GM23338 (cell line): Measurements from ENCODE around the gene IL10. TPM values are rescaled to one million over a fixed set of nuclear protein-coding genes. Genes with fewer than 3 reads are reported as not detected.

ENCODE experiments used
- CREB1 ChIP-seq: fragments of 250-450 bp; sonication (Bioruptor Pico); IDR thresholded peaks from 2 replicates; pipeline ENCODE4 v1.5.0; 2020; ENCODE audit warnings: low read depth, mild to moderate bottlenecking, moderate library complexity
- ETS1 ChIP-seq: IDR thresholded peaks from 2 replicates; pipeline ENCODE4 v1.6.1; 2016; ENCODE audit warnings: antibody characterized with exemption
- EZH2phosphoT487 ChIP-seq: fragments of 200-600 bp; sonication (generic); IDR thresholded peaks from one replicate; pipeline ENCODE4 v1.8.1; 2018; ENCODE audit warnings: antibody characterized with exemption; ENCODE audit not compliant: unreplicated experiment
- JUNB ChIP-seq: IDR thresholded peaks from one replicate; pipeline ENCODE4 v1.6.1; 2016; ENCODE audit warnings: antibody characterized with exemption; ENCODE audit not compliant: unreplicated experiment
- NANOG ChIP-seq: IDR thresholded peaks from 2 replicates; pipeline ENCODE4 v1.6.1; 2016; ENCODE audit warnings: antibody characterized with exemption, borderline replicate concordance
- POLR2AphosphoS5 ChIP-seq: IDR thresholded peaks from 2 replicates; pipeline ENCODE4 v1.6.1; 2016; ENCODE audit warnings: antibody characterized with exemption, low read depth
- REST ChIP-seq: IDR thresholded peaks from one replicate; pipeline ENCODE4 v1.6.1; 2018; ENCODE audit warnings: antibody characterized with exemption; ENCODE audit not compliant: unreplicated experiment
- STAT1 ChIP-seq: IDR thresholded peaks from one replicate; pipeline ENCODE4 v1.6.1; 2016; ENCODE audit warnings: antibody characterized with exemption; ENCODE audit not compliant: unreplicated experiment
- ZNF114 ChIP-seq: fragments of 250-450 bp; sonication (Bioruptor Pico); IDR thresholded peaks from 2 replicates; pipeline ENCODE4 v1.5.0; 2020; ENCODE audit warnings: mild to moderate bottlenecking, moderate library complexity
- ZNF331 ChIP-seq: fragments of 250-450 bp; sonication (Bioruptor Pico); IDR thresholded peaks from 2 replicates; pipeline ENCODE4 v1.5.0; 2020; ENCODE audit warnings: low read depth, mild to moderate bottlenecking, moderate library complexity
- ZNF462 ChIP-seq: fragments of 250-450 bp; sonication (Bioruptor Pico); IDR thresholded peaks from 2 replicates; pipeline ENCODE4 v1.5.0; 2020; ENCODE audit warnings: mild to moderate bottlenecking, moderate library complexity
- polyA plus RNA-seq: library from polyadenylated mRNA; unstranded; fragments of >200 nt; fragmentation: Nextera tagmentation; extraction: Ambion mirVana; gene quantifications from 2 replicates; pipeline ENCODE4 v1.2.1, GENCODE V29; 2016
- total RNA-seq: library from RNA; depleted of rRNA; stranded (reverse); fragments of >200 nt; shearing (Covaris generic); gene quantifications from 2 replicates; pipeline ENCODE4 v1.2.3, GENCODE V29; 2014

IL10 gene
- total and polyA plus RNA-seq, 2 experiments from 2014 or later: not detected

- TF ChIP-seq ZNF462 (no peak), ETS1 (no peak), CREB1 (no peak), NANOG (no peak), REST (no peak), POLR2AphosphoS5 (no peak), EZH2phosphoT487 (no peak), ZNF114 (no peak), ZNF331 (CRISPR knock-in tag) (no peak), JUNB (no peak), STAT1 (no peak)
These were observed 1.8 kb upstream of the IL10 start (continued) for GRCh38 chr1:206774093-206774492.
